Lung (tissue), 12 donors: ENCODE results near the gene HIPK2. TPM values are rescaled to one million over a fixed set of nuclear protein-coding genes. Genes with fewer than 3 reads are reported as not detected.

Experiments used
- ATAC-seq: fragments of 200-7000 bp; cut with Tn5 transposase; one replicate; pipeline ENCODE4 v1.9.1; 2020; ENCODE audit warnings: moderate number of reproducible peaks; ENCODE audit not compliant: insufficient read depth, low FRiP score
- DNase-seq, 3 donors: peaks; one replicate each; pipeline ENCODE4 v3.0.0-alpha.2; 2013 to 2017
- H3K27ac ChIP-seq, 2 donors: one replicate each; pipeline ENCODE4 v1.5.1; 2013; ENCODE audit warnings: mild to moderate bottlenecking in 2 of 2, moderate library complexity in 2 of 2, control low read depth in 1 of 2, inconsistent platforms in 1 of 2, low read depth in 1 of 2, low read length in 1 of 2
- H3K27me3 ChIP-seq, 3 donors: one replicate each; pipeline ENCODE4 v1.5.1; 2013; ENCODE audit warnings: low read length in 2 of 3; ENCODE audit not compliant: control insufficient read depth in 3 of 3, insufficient read depth in 3 of 3
- H3K36me3 ChIP-seq, 4 donors: one replicate each; pipeline ENCODE4 v1.5.1; 2013; ENCODE audit warnings: low read length in 4 of 4, mild to moderate bottlenecking in 1 of 4, moderate library complexity in 1 of 4; ENCODE audit not compliant: control insufficient read depth in 4 of 4, insufficient read depth in 4 of 4
- H3K4me1 ChIP-seq, 5 donors: one replicate each; pipeline ENCODE4 v1.5.1; 2013; ENCODE audit warnings: low read length in 5 of 5, mild to moderate bottlenecking in 2 of 5, moderate library complexity in 1 of 5; ENCODE audit not compliant: control insufficient read depth in 5 of 5, insufficient read depth in 5 of 5
- H3K4me3 ChIP-seq: one replicate; pipeline ENCODE4 v1.5.1; 2013; ENCODE audit warnings: mild to moderate bottlenecking, control low read depth, moderate library complexity
- H3K9ac ChIP-seq, 2 donors: one replicate each; pipeline ENCODE4 v1.5.1; 2013; ENCODE audit warnings: low read length in 2 of 2, control low read depth in 1 of 2; ENCODE audit not compliant: insufficient read depth in 1 of 2
- H3K9me3 ChIP-seq, 4 donors: one replicate each; pipeline ENCODE4 v1.5.1; 2013; ENCODE audit warnings: low read length in 3 of 4, mild to moderate bottlenecking in 1 of 4, moderate library complexity in 1 of 4; ENCODE audit not compliant: control insufficient read depth in 4 of 4, insufficient read depth in 3 of 4
- CTCF ChIP-seq: IDR thresholded peaks from 2 replicates; pipeline ENCODE4 v1.5.1; 2012; ENCODE audit warnings: mild to moderate bottlenecking; ENCODE audit errors: control extremely low read depth, extremely low read depth
- WGBS, 2 donors: extraction: QIAGEN DNeasy Blood & Tissue Kit; methylation state at CpG; one replicate each; pipeline ENCODE4 v1.1.7; 2013; 5-methylcytosine and 5-hydroxymethylcytosine counted together
- polyA plus RNA-seq, 2 donors: library from polyadenylated mRNA; stranded (reverse); fragments of 200-250 nt; gene quantifications; one replicate each; pipeline ENCODE4 v1.2.1, GENCODE V29; 2013
- total RNA-seq, 2 donors: library from RNA; depleted of rRNA in 1 of 2; stranded (reverse); fragments of >200 nt in 1 of 2; gene quantifications; one replicate each; pipeline ENCODE4 v1.2.1, GENCODE V29; 2014 to 2021
- donor health status: control.
- donor health status: control.
- donor health status: Bipolar disorder and iron deficiency.
- donor health status: healthy.
- donor health status: DM: yes; HTN: yes; CAD: no.

The HIPK2 gene
- total and polyA plus RNA-seq, 4 donors: 8.7 to 65.1 (median 18.3) TPM

DNA sequence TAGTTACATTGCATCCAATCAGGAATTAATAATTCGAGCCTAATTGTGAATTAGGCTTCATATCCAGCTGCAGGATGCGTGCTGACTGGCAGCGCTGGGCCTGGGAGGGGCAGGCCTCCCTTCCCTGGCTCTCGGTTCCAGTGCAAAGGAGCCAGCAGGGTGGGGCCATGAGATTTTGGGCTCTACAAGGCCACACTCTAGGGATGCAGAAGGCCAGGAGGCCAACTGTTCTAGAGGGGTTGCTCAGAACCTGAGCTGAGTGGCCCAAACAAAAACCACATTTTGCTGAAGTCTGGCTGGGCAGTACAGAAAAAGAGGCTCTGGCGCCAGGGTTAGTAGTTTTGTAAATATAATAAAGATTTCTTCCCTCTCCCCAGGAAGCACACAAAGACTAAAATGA, 182.0 kb downstream of the HIPK2 start:
- H3K27ac ChIP-seq: no peak overlapping the region
- no peaks in the 10 kb centered on the region for H3K4me1 ChIP-seq
- WGBS, 2 donors: 88 to 93% methylated on average over 5 of the region's 5 CpGs
- no peak overlapping the region for H3K4me3 ChIP-seq
- no peak for ATAC-seq
- H3K27me3 ChIP-seq: no peaks in the 10 kb centered on the region
- H3K36me3 ChIP-seq: peaks cover 46 to 60% (median 55%) of the 10 kb centered on the region in 4 donors
- DNase-seq: peak in 1 of 3 donors; percentile 31
- H3K9ac ChIP-seq: no peak overlapping the region
- no peak for TF ChIP-seq CTCF
- no peaks in the 10 kb centered on the region for H3K9me3 ChIP-seq

DNA sequence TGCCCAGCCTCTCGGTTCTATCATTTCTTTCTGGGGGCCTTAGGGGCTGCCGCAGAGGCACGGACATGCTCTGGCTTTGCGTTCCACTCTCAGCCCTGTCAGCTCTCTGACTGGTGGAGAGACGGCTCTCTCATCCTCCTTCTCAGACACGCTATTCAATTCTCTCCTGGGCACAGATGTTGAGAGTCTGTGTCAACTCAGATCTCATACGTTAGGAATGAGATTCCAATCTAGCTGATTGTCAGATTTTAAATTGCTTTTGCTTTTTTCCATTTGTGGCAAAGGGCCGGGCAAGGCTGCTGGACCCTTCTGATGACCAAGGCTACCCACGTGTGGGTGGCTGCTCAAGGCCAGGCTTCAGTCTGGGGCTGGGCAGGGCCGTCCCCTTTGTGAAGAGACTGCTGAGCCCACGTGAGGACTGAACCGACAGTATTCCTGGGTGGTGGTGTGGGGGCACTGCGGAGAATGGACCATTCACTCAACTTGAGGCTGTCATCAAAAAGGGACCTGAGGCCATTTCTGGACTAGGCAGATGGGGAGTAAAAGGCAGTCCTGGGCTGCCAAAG, 182.8 kb downstream of the HIPK2 start:
- Histone ChIP-seq H3K9me3 (no peaks in the 10 kb centered on the region), H3K27ac (no peak overlapping the region), H3K4me3 (no peak overlapping the region), H3K9ac (no peak overlapping the region), H3K4me1 (no peaks in the 10 kb centered on the region), H3K36me3 (peaks cover 39 to 54% (median 50%) of the 10 kb centered on the region in 4 donors), H3K27me3 (no peaks in the 10 kb centered on the region)
- DNase-seq: no peak
- no peak for ATAC-seq
- 94 to 98% methylated on average over 13 of the region's 13 CpGs for WGBS, 2 donors
- TF ChIP-seq CTCF: no peak

GRCh38 chr7:139594090-139594489, 183.7 kb downstream of the HIPK2 start:
- Histone ChIP-seq H3K4me3 (no peak overlapping the region), H3K9ac (no peak overlapping the region), H3K4me1 (no peaks in the 10 kb centered on the region), H3K27me3 (no peaks in the 10 kb centered on the region), H3K9me3 (no peaks in the 10 kb centered on the region), H3K27ac (no peak overlapping the region), H3K36me3 (peaks cover 39 to 57% (median 47%) of the 10 kb centered on the region in 4 donors)
- no peak for TF ChIP-seq CTCF
- 98 to 100% methylated on average over 2 of the region's 2 CpGs for WGBS, 2 donors
- ATAC-seq (no peak), DNase-seq (no peak)
